GM12864 (cell line): Measurements from ENCODE around the gene BMPER.

Experiments used
- DNase-seq: peaks from one replicate; pipeline ENCODE4 v3.0.0-alpha.2; 2011; ENCODE audit warnings: low read depth
- H3K4me3 ChIP-seq: 2 replicates; pipeline ENCODE4 v1.5.1; 2011; ENCODE audit warnings: mild to moderate bottlenecking, low read depth, low read length, control low read depth
- TF ChIP-seq, protein P1 (sequence below): IDR thresholded peaks from 2 replicates; pipeline ENCODE4 v1.5.1; 2011; ENCODE audit warnings: low read depth, mild to moderate bottlenecking, moderate library complexity, low read length, control low read depth, inconsistent platforms; ENCODE audit errors: missing control alignments

BMPER gene

DNA sequence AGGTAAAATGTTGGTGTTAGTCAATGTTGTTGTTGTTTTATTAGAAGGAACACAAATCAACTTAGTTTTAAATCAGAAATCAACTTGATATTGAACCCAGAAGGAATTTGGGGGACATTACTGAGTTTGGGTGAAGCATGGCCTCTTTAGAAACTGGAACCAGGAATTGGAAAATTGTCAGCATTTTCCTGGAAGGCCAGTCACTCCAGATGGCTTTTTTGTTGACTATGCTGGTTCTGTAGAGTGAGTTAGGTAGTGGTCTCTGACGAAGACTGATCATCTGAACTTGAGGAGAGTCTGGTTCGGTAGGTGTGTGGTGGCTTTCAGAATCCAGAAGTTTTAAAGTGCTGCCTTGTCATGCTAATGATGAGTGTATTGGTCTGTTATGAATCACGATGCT, 111.5 kb downstream of the BMPER start:
- TF ChIP-seq, protein P1, sequence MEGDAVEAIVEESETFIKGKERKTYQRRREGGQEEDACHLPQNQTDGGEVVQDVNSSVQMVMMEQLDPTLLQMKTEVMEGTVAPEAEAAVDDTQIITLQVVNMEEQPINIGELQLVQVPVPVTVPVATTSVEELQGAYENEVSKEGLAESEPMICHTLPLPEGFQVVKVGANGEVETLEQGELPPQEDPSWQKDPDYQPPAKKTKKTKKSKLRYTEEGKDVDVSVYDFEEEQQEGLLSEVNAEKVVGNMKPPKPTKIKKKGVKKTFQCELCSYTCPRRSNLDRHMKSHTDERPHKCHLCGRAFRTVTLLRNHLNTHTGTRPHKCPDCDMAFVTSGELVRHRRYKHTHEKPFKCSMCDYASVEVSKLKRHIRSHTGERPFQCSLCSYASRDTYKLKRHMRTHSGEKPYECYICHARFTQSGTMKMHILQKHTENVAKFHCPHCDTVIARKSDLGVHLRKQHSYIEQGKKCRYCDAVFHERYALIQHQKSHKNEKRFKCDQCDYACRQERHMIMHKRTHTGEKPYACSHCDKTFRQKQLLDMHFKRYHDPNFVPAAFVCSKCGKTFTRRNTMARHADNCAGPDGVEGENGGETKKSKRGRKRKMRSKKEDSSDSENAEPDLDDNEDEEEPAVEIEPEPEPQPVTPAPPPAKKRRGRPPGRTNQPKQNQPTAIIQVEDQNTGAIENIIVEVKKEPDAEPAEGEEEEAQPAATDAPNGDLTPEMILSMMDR = no peak
- no peak overlapping the region for H3K4me3 ChIP-seq
- DNase-seq = no peak

GRCh38 chr7:34019301-34019790, 114.0 kb downstream of the BMPER start:
- no peak for DNase-seq
- TF ChIP-seq, protein P1 = no peak
- no peak overlapping the region for H3K4me3 ChIP-seq

DNA sequence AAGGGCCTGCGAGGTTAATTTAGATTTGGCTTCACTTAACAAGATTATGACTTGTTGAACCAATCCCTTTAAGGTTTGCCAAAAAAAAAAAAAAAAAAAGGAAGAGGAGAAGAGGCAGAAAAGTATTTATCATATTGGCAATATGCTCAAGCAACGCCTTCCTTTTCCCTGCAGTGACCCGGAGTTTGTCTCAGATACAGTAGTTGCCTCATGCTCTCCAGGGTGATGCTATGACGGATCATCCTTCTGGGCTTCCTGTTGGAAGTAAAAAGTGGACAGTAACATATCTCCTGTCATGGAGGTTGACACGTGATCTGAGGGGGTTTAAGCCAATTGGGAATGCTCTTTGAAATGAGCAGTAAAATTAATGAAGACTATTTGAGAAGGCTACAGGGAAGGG, 117.3 kb downstream of the BMPER start:
- H3K4me3 ChIP-seq = no peak overlapping the region
- TF ChIP-seq, protein P1 = no peak
- no peak for DNase-seq

GRCh38 chr7:34025600-34025999, 120.3 kb downstream of the BMPER start:
- no peak overlapping the region for H3K4me3 ChIP-seq
- DNase-seq = no peak
- TF ChIP-seq, protein P1 = no peak

GRCh38 chr7:34026481-34027190, 121.3 kb downstream of the BMPER start:
- TF ChIP-seq, protein P1 = no peak
- DNase-seq = no peak

GRCh38 chr7:34031156-34031555, 125.8 kb downstream of the BMPER start:
- TF ChIP-seq, protein P1 = no peak
- no peak for DNase-seq
- H3K4me3 ChIP-seq = no peak overlapping the region

More at GRCh38 chr7:34026481-34027190, 121.3 kb downstream of the BMPER start:
- no peak overlapping the region for H3K4me3 ChIP-seq

GRCh38 chr7:34034728-34035127, 129.4 kb downstream of the BMPER start:
- no peak overlapping the region for H3K4me3 ChIP-seq
- no peak for DNase-seq
- TF ChIP-seq, protein P1 = no peak
